Liver (tissue), 9 donors: ENCODE results near the gene RB1. TPM values are rescaled to one million over a fixed set of nuclear protein-coding genes. Genes with fewer than 3 reads are reported as not detected.

Experiments used
- DNase-seq: peaks from one replicate; pipeline ENCODE4 v3.0.0-alpha.2; 2017; ENCODE audit warnings: low spot score
- H3K27ac ChIP-seq, 2 donors: one replicate each; pipeline ENCODE4 v1.7.0; 2013; ENCODE audit warnings: inconsistent platforms in 2 of 2, low read length in 2 of 2, control low read depth in 1 of 2, low read depth in 1 of 2, mild to moderate bottlenecking in 1 of 2
- H3K27me3 ChIP-seq, 4 donors: one replicate each; pipeline versions ENCODE4 v1.6.1 to v1.7.0; 2013; ENCODE audit warnings: low read length in 3 of 4, inconsistent platforms in 1 of 4, mild to moderate bottlenecking in 1 of 4, moderate library complexity in 1 of 4; ENCODE audit not compliant: control insufficient read depth in 4 of 4, insufficient read depth in 4 of 4
- H3K36me3 ChIP-seq, 4 donors: one replicate each; pipeline versions ENCODE4 v1.6.1 to v1.7.0; 2013; ENCODE audit warnings: low read length in 3 of 4, mild to moderate bottlenecking in 3 of 4, low read depth in 1 of 4, moderate library complexity in 1 of 4; ENCODE audit not compliant: control insufficient read depth in 4 of 4, insufficient read depth in 3 of 4
- H3K4me1 ChIP-seq, 4 donors: one replicate each; pipeline versions ENCODE4 v1.6.1 to v1.7.0; 2013; ENCODE audit warnings: low read length in 3 of 4, mild to moderate bottlenecking in 3 of 4, moderate library complexity in 1 of 4; ENCODE audit not compliant: control insufficient read depth in 4 of 4, insufficient read depth in 4 of 4
- H3K4me3 ChIP-seq, 3 donors: one replicate each; pipeline versions ENCODE4 v1.6.1 to v1.7.0; 2013; ENCODE audit warnings: low read length in 3 of 3, control low read depth in 1 of 3, low read depth in 1 of 3, mild to moderate bottlenecking in 1 of 3
- H3K9ac ChIP-seq, 2 donors: one replicate each; pipeline ENCODE4 v1.7.0; 2013; ENCODE audit warnings: low read length in 2 of 2, mild to moderate bottlenecking in 2 of 2, moderate library complexity in 2 of 2, control low read depth in 1 of 2, low read depth in 1 of 2
- H3K9me3 ChIP-seq, 4 donors: one replicate each; pipeline versions ENCODE4 v1.6.1 to v1.7.0; 2013; ENCODE audit warnings: low read length in 3 of 4; ENCODE audit not compliant: control insufficient read depth in 4 of 4
- EGR1 ChIP-seq, 2 donors: IDR thresholded peaks; 2 replicates each; pipeline ENCODE4 v1.6.1; 2016 to 2018; ENCODE audit warnings: antibody characterized with exemption in 2 of 2, low read depth in 2 of 2
- FOXA1 ChIP-seq: IDR thresholded peaks from 2 replicates; pipeline ENCODE4 v1.6.1; 2016; ENCODE audit warnings: antibody characterized with exemption
- FOXA2 ChIP-seq: IDR thresholded peaks from 2 replicates; pipeline ENCODE4 v1.6.1; 2016; ENCODE audit warnings: antibody characterized with exemption
- GABPA ChIP-seq, 2 donors: IDR thresholded peaks in 1 of 2; conservative IDR thresholded peaks in 1 of 2; 2 replicates each; pipeline ENCODE4 v1.6.1; 2016; ENCODE audit warnings: antibody characterized with exemption in 2 of 2, mild to moderate bottlenecking in 1 of 2, moderate library complexity in 1 of 2
- HNF4A ChIP-seq, 2 donors: conservative IDR thresholded peaks; 2 replicates each; pipeline ENCODE4 v1.6.1; 2016; ENCODE audit warnings: antibody characterized with exemption in 2 of 2, mild to moderate bottlenecking in 2 of 2
- HNF4G ChIP-seq: IDR thresholded peaks from 2 replicates; pipeline ENCODE4 v1.6.1; 2016; ENCODE audit warnings: antibody characterized with exemption
- JUND ChIP-seq, 2 donors: IDR thresholded peaks; 2 replicates each; pipeline ENCODE4 v1.6.1; 2016; ENCODE audit warnings: antibody characterized with exemption in 2 of 2
- NR2F2 ChIP-seq: IDR thresholded peaks from 2 replicates; pipeline ENCODE4 v1.6.1; 2016; ENCODE audit warnings: antibody characterized with exemption
- RAD21 ChIP-seq, 2 donors: IDR thresholded peaks; 2 replicates each; pipeline ENCODE4 v1.6.1; 2016; ENCODE audit warnings: antibody characterized with exemption in 2 of 2, mild to moderate bottlenecking in 2 of 2
- SP1 ChIP-seq: IDR thresholded peaks from 2 replicates; pipeline ENCODE4 v1.6.1; 2018; ENCODE audit warnings: antibody characterized with exemption, mild to moderate bottlenecking
- TAF1 ChIP-seq: conservative IDR thresholded peaks from 2 replicates; pipeline ENCODE4 v1.6.1; 2016; ENCODE audit warnings: antibody characterized with exemption, mild to moderate bottlenecking
- WGBS: extraction: QIAGEN DNeasy Blood & Tissue Kit; methylation state at CpG from one replicate; pipeline ENCODE4 v1.1.7; 2013; 5-methylcytosine and 5-hydroxymethylcytosine counted together
- polyA plus RNA-seq, 2 donors: library from polyadenylated mRNA; stranded (reverse) in 1 of 2; unstranded in 1 of 2; fragments of 200-250 nt in 1 of 2; fragments of >200 nt in 1 of 2; fragmentation: Nextera tagmentation in 1 of 2; extraction: Ambion mirVana in 1 of 2; gene quantifications; one replicate each; pipeline versions ENCODE4 v1.2.1 to v1.2.3, GENCODE V29; 2013 to 2015
- total RNA-seq, 2 donors: library from RNA; depleted of rRNA; stranded (reverse); fragments of >200 nt; gene quantifications; one replicate each; pipeline ENCODE4 v1.2.3, GENCODE V29; 2014
- TF ChIP-seq, protein P1 (sequence below): IDR thresholded peaks from 2 replicates; pipeline ENCODE4 v1.6.1; 2016; ENCODE audit warnings: antibody characterized with exemption
- TF ChIP-seq, protein P2 (sequence below): IDR thresholded peaks from 2 replicates; pipeline ENCODE4 v1.6.1; 2016; ENCODE audit warnings: antibody characterized with exemption, mild to moderate bottlenecking
- TF ChIP-seq, protein P3 (sequence below): fragments of 150-350 bp; IDR thresholded peaks from 2 replicates; pipeline ENCODE4 v1.5.1; 2017; ENCODE audit warnings: improper control_type of control experiment, low read depth, low read length; ENCODE audit not compliant: missing input control
- TF ChIP-seq, protein P4 (sequence below): IDR thresholded peaks from 2 replicates; pipeline ENCODE4 v1.6.1; 2016; ENCODE audit warnings: antibody characterized with exemption
- TF ChIP-seq, protein P5 (sequence below): IDR thresholded peaks from 2 replicates; pipeline ENCODE4 v1.6.1; 2016; ENCODE audit warnings: antibody characterized with exemption
- donor health status: healthy.
- donor health status: healthy.
- donor health status: healthy.
- donor health status: healthy.
- donor health status: healthy.

RB1 gene
- total and polyA plus RNA-seq, 4 donors = 6.6 to 30.6 (median 8.9) TPM

DNA sequence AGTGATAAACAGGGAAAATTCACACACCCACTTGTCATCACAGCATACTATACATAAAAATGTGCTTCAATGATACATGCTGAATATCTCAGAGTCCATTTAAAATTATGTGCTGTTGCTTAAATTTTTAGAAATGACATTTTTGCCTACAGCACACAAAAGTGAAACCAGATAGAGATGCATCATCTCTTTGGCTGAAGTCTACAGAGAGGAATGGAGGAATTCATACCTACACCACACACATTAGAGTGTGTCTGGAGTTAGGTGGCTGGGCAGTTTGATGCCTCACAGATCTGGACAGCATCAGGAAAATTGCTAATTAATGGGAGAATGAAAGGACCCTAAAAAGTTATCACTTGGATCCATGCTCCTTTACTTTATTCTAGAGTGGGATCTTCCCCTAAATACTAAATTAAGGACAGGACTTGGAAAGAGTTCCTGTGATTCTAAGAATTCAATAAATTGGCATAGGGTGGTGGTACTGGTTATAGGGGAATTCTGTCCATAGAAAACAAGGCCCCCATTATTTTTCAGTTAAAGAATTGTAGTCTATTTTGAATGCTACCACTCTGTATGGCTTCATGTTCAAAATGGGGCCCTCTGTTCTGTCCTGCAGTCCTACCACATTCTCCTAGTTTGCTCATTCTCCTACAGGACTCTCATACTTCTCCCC is 188.0 kb downstream of the RB1 start:
- DNase-seq = no peak
- TF ChIP-seq GABPA (IDR thresholded peaks at IDR 0.05 in 1 of 2, conservative IDR thresholded peaks at IDR 0.05 in 1 of 2) = no peak
- TF ChIP-seq FOXA2 = no peak
- TF ChIP-seq EGR1 (IDR thresholded peaks at IDR 0.05; ENCODE audit: low read depth in 2 of 2) = no peak
- TF ChIP-seq HNF4G = no peak
- TF ChIP-seq JUND (IDR thresholded peaks at IDR 0.05) = no peak
- TF ChIP-seq, protein P1, sequence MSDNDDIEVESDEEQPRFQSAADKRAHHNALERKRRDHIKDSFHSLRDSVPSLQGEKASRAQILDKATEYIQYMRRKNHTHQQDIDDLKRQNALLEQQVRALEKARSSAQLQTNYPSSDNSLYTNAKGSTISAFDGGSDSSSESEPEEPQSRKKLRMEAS = no peak
- no peak for TF ChIP-seq NR2F2
- no peak for TF ChIP-seq RAD21 (IDR thresholded peaks at IDR 0.05)
- TF ChIP-seq, protein P2, sequence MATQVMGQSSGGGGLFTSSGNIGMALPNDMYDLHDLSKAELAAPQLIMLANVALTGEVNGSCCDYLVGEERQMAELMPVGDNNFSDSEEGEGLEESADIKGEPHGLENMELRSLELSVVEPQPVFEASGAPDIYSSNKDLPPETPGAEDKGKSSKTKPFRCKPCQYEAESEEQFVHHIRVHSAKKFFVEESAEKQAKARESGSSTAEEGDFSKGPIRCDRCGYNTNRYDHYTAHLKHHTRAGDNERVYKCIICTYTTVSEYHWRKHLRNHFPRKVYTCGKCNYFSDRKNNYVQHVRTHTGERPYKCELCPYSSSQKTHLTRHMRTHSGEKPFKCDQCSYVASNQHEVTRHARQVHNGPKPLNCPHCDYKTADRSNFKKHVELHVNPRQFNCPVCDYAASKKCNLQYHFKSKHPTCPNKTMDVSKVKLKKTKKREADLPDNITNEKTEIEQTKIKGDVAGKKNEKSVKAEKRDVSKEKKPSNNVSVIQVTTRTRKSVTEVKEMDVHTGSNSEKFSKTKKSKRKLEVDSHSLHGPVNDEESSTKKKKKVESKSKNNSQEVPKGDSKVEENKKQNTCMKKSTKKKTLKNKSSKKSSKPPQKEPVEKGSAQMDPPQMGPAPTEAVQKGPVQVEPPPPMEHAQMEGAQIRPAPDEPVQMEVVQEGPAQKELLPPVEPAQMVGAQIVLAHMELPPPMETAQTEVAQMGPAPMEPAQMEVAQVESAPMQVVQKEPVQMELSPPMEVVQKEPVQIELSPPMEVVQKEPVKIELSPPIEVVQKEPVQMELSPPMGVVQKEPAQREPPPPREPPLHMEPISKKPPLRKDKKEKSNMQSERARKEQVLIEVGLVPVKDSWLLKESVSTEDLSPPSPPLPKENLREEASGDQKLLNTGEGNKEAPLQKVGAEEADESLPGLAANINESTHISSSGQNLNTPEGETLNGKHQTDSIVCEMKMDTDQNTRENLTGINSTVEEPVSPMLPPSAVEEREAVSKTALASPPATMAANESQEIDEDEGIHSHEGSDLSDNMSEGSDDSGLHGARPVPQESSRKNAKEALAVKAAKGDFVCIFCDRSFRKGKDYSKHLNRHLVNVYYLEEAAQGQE = no peak
- TF ChIP-seq, protein P3, sequence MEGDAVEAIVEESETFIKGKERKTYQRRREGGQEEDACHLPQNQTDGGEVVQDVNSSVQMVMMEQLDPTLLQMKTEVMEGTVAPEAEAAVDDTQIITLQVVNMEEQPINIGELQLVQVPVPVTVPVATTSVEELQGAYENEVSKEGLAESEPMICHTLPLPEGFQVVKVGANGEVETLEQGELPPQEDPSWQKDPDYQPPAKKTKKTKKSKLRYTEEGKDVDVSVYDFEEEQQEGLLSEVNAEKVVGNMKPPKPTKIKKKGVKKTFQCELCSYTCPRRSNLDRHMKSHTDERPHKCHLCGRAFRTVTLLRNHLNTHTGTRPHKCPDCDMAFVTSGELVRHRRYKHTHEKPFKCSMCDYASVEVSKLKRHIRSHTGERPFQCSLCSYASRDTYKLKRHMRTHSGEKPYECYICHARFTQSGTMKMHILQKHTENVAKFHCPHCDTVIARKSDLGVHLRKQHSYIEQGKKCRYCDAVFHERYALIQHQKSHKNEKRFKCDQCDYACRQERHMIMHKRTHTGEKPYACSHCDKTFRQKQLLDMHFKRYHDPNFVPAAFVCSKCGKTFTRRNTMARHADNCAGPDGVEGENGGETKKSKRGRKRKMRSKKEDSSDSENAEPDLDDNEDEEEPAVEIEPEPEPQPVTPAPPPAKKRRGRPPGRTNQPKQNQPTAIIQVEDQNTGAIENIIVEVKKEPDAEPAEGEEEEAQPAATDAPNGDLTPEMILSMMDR = no peak
- no peak for TF ChIP-seq FOXA1
- no peaks in the 10 kb centered on the region for H3K27me3 ChIP-seq
- H3K4me3 ChIP-seq = no peak overlapping the region
- peak overlapping the region; percentile 54 to 77 for H3K27ac ChIP-seq
- H3K9ac ChIP-seq = peak overlapping the region; percentile 33 to 57
- no peaks in the 10 kb centered on the region for H3K9me3 ChIP-seq
- peaks cover 4 to 11% (median 9%) of the 10 kb centered on the region in 4 donors for H3K4me1 ChIP-seq
- H3K36me3 ChIP-seq = no peaks in the 10 kb centered on the region

DNA sequence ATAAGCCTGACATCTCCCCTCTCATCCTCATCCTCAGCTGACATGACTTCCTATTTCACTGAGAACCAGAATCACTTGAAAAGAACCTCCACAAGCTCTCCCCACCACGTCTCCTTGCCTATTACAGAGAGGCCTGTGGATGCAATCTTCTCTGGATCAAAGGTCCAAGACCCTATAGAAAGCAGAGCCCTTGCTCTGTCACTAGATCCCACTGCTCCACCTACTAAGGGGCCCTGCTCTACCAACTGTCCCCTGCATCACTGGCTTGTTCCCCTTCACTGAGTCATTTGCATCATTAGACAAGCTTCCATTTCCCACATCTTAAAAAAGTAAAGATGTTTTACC is 188.5 kb downstream of the RB1 start:
- H3K27ac ChIP-seq = peak overlapping the region; percentile 54 to 77
- no peaks in the 10 kb centered on the region for H3K9me3 ChIP-seq
- peaks cover 4 to 11% (median 9%) of the 10 kb centered on the region in 4 donors for H3K4me1 ChIP-seq
- H3K27me3 ChIP-seq = no peaks in the 10 kb centered on the region
- WGBS = 76% methylated on average over 1 of the region's 1 CpG
- H3K36me3 ChIP-seq = no peaks in the 10 kb centered on the region
- H3K4me3 ChIP-seq = no peak overlapping the region
- no peak for DNase-seq
- peak overlapping the region; percentile 29 to 57 for H3K9ac ChIP-seq
- TF ChIP-seq EGR1 (IDR thresholded peaks at IDR 0.05; ENCODE audit: low read depth in 2 of 2) (no peak), NR2F2 (no peak), SP1 (no peak), TAF1 (no peak), FOXA2 (no peak), HNF4G (no peak), GABPA (IDR thresholded peaks at IDR 0.05 in 1 of 2, conservative IDR thresholded peaks at IDR 0.05 in 1 of 2) (no peak), HNF4A (conservative IDR thresholded peaks at IDR 0.05) (no peak)
- TF ChIP-seq, protein P2 = no peak
- TF ChIP-seq, protein P1 = no peak
- TF ChIP-seq, protein P4, sequence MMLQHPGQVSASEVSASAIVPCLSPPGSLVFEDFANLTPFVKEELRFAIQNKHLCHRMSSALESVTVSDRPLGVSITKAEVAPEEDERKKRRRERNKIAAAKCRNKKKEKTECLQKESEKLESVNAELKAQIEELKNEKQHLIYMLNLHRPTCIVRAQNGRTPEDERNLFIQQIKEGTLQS = no peak
- TF ChIP-seq, protein P5, sequence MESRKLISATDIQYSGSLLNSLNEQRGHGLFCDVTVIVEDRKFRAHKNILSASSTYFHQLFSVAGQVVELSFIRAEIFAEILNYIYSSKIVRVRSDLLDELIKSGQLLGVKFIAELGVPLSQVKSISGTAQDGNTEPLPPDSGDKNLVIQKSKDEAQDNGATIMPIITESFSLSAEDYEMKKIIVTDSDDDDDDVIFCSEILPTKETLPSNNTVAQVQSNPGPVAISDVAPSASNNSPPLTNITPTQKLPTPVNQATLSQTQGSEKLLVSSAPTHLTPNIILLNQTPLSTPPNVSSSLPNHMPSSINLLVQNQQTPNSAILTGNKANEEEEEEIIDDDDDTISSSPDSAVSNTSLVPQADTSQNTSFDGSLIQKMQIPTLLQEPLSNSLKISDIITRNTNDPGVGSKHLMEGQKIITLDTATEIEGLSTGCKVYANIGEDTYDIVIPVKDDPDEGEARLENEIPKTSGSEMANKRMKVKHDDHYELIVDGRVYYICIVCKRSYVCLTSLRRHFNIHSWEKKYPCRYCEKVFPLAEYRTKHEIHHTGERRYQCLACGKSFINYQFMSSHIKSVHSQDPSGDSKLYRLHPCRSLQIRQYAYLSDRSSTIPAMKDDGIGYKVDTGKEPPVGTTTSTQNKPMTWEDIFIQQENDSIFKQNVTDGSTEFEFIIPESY = no peak
- TF ChIP-seq, protein P3 = no peak
